ENCODE data around the gene TLE1. TPM values are rescaled to one million over a fixed set of nuclear protein-coding genes. Genes with fewer than 3 reads are reported as not detected.
"Not testable (repeated sequence)": the region's sequence is repeated elsewhere in the genome, so short reads cannot be mapped to it uniquely, and the experiment has no call there.

TLE1 gene
- total and polyA plus RNA-seq, 10 of the 15 experiments (the other 5 are each of a cell fraction or from before 2014, with no cell fraction given): 0.04 to 0.23 (median 0.10) TPM; not detected in 6

DNA sequence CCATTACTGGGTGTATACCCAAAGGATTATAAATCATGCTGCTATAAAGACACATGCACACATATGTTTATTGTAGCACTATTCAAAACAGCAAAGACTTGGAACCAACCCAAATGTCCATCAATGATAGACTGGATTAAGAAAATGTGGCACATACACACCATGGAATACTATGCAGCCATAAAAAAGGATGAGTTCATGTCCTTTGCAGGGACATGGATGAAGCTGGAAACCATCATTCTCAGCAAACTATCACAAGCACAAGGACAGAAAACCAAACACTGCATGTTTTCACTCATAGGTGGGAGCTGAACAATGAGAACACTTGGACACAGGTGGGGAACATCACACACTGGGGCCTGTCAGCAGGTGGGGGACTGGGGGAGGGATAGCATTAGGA, 83.1 kb downstream of the TLE1 start:
- H3K36me3 ChIP-seq (ENCODE audit: control insufficient read depth in 2 of 2, insufficient read depth in 2 of 2, low read length in 1 of 2); in situ Hi-C loops (cut with MboI); POLR2A ChIA-PET; H3K9me3 ChIP-seq (replicated peaks; ENCODE audit: control insufficient read depth, insufficient read depth, low read length); intact Hi-C loops (cut with micrococcal nuclease; ENCODE audit: unreplicated experiment); H3K79me2 ChIP-seq (ENCODE audit: control insufficient read depth, insufficient read depth, low read length); H2AFZ ChIP-seq (ENCODE audit: control insufficient read depth, low read depth, low read length); BruUV-seq (replicated peaks); H4K20me1 ChIP-seq (ENCODE audit: control insufficient read depth, insufficient read depth); FAIRE-seq; DNase-seq (ENCODE audit: low read depth, low spot score); RAD21 ChIA-PET (ENCODE audit: unreplicated experiment); H3K27me3 ChIP-seq (replicated peaks in 1 of 2; ENCODE audit: control insufficient read depth in 2 of 2, insufficient read depth in 2 of 2, low read length in 1 of 2); CTCF ChIA-PET; SMC1A ChIA-PET (ENCODE audit: uncharacterized antibody, unreplicated experiment); H3K4me1 ChIP-seq (ENCODE audit: control insufficient read depth, insufficient read depth, low read length); H3K4me3 ChIP-seq; H3K4me2 ChIP-seq (ENCODE audit: control insufficient read depth, insufficient read depth); H3K9ac ChIP-seq (ENCODE audit: control insufficient read depth, insufficient read depth, low read length); H3K27ac ChIP-seq (ENCODE audit: control insufficient read depth, insufficient read depth); ATAC-seq: not testable (repeated sequence)

GRCh38 chr9:81605170-81605670, 84.1 kb downstream of the TLE1 start:
- RAD21 ChIA-PET (ENCODE audit: unreplicated experiment): no interaction called here
- FAIRE-seq (no peak), DNase-seq (ENCODE audit: low read depth, low spot score) (no peak), ATAC-seq (no peak)
- WGBS (ENCODE audit: insufficient coverage, insufficient replicate concordance, low lambda C conversion rate, missing lambda C conversion rate): 61% methylated on average over 8 of the region's 8 CpGs
- in situ Hi-C loops (cut with MboI): no loop called here
- Histone ChIP-seq H3K4me1 (ENCODE audit: control insufficient read depth, insufficient read depth, low read length) (no peaks in the 10 kb centered on the region), H3K9me3 (replicated peaks; ENCODE audit: control insufficient read depth, insufficient read depth, low read length) (no peaks in the 10 kb centered on the region; the same call in 2 of the 3 replicates), H3K4me2 (ENCODE audit: control insufficient read depth, insufficient read depth) (no peak overlapping the region), H3K79me2 (ENCODE audit: control insufficient read depth, insufficient read depth, low read length) (no peaks in the 10 kb centered on the region), H3K27me3 (replicated peaks in 1 of 2; ENCODE audit: control insufficient read depth in 2 of 2, insufficient read depth in 2 of 2, low read length in 1 of 2) (no peaks in the 10 kb centered on the region), H3K9ac (ENCODE audit: control insufficient read depth, insufficient read depth, low read length) (no peak overlapping the region), H3K27ac (ENCODE audit: control insufficient read depth, insufficient read depth) (no peak overlapping the region), H4K20me1 (ENCODE audit: control insufficient read depth, insufficient read depth) (no peaks in the 10 kb centered on the region), H3K4me3 (no peak overlapping the region), H2AFZ (ENCODE audit: control insufficient read depth, low read depth, low read length) (no peak overlapping the region), H3K36me3 (ENCODE audit: control insufficient read depth in 2 of 2, insufficient read depth in 2 of 2, low read length in 1 of 2) (no peaks in the 10 kb centered on the region)
- BruUV-seq (replicated peaks): no TSS peak
- POLR2A ChIA-PET: no interaction called here
- intact Hi-C loops (cut with micrococcal nuclease; ENCODE audit: unreplicated experiment): no loop called here
- TF ChIP-seq, protein P1, sequence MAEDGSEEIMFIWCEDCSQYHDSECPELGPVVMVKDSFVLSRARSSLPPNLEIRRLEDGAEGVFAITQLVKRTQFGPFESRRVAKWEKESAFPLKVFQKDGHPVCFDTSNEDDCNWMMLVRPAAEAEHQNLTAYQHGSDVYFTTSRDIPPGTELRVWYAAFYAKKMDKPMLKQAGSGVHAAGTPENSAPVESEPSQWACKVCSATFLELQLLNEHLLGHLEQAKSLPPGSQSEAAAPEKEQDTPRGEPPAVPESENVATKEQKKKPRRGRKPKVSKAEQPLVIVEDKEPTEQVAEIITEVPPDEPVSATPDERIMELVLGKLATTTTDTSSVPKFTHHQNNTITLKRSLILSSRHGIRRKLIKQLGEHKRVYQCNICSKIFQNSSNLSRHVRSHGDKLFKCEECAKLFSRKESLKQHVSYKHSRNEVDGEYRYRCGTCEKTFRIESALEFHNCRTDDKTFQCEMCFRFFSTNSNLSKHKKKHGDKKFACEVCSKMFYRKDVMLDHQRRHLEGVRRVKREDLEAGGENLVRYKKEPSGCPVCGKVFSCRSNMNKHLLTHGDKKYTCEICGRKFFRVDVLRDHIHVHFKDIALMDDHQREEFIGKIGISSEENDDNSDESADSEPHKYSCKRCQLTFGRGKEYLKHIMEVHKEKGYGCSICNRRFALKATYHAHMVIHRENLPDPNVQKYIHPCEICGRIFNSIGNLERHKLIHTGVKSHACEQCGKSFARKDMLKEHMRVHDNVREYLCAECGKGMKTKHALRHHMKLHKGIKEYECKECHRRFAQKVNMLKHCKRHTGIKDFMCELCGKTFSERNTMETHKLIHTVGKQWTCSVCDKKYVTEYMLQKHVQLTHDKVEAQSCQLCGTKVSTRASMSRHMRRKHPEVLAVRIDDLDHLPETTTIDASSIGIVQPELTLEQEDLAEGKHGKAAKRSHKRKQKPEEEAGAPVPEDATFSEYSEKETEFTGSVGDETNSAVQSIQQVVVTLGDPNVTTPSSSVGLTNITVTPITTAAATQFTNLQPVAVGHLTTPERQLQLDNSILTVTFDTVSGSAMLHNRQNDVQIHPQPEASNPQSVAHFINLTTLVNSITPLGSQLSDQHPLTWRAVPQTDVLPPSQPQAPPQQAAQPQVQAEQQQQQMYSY (CRISPR knock-in tag; IDR thresholded peaks at IDR 0.05): no peak
- TF ChIP-seq MXI1 (IDR thresholded peaks at IDR 0.05; ENCODE audit: low read depth, low read length): no peak
- SMC1A ChIA-PET (ENCODE audit: uncharacterized antibody, unreplicated experiment): no interaction called here
- CTCF ChIA-PET: no interaction called here

Measured in GM12878 (cell line).